GM12873 (cell line): ENCODE data around the gene REEP3.

Experiments
- TF ChIP-seq, protein P1 (sequence below): IDR thresholded peaks from 2 replicates; pipeline ENCODE4 v1.5.1; 2012; ENCODE audit warnings: low read depth, mild to moderate bottlenecking, moderate library complexity, low read length, control low read depth; ENCODE audit not compliant: insufficient read depth; ENCODE audit errors: missing control alignments

REEP3 gene

DNA sequence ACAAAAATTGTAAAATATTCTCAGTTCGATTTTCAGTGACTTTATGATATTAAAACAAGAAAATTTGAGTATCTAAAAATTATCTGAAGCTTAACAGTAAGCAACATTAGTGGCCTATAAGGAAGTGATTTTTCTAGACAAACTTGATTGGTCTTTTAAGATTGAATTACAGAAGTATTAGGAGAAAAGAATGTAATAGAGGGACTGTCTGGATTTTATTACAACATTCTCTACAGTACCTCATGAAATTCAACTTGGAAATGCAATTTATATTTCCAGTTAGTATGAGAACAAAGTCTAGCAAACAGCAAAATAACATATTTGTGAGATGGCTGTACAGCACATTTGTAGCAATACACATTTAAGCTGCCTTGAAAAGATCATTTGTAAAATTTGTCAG is 18.8 kb downstream of the REEP3 start:
- TF ChIP-seq, protein P1, sequence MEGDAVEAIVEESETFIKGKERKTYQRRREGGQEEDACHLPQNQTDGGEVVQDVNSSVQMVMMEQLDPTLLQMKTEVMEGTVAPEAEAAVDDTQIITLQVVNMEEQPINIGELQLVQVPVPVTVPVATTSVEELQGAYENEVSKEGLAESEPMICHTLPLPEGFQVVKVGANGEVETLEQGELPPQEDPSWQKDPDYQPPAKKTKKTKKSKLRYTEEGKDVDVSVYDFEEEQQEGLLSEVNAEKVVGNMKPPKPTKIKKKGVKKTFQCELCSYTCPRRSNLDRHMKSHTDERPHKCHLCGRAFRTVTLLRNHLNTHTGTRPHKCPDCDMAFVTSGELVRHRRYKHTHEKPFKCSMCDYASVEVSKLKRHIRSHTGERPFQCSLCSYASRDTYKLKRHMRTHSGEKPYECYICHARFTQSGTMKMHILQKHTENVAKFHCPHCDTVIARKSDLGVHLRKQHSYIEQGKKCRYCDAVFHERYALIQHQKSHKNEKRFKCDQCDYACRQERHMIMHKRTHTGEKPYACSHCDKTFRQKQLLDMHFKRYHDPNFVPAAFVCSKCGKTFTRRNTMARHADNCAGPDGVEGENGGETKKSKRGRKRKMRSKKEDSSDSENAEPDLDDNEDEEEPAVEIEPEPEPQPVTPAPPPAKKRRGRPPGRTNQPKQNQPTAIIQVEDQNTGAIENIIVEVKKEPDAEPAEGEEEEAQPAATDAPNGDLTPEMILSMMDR: no peak

- TF ChIP-seq, protein P1: no peak
Measured at GRCh38 chr10:63542835-63543575, 21.8 kb downstream of the REEP3 start.

DNA sequence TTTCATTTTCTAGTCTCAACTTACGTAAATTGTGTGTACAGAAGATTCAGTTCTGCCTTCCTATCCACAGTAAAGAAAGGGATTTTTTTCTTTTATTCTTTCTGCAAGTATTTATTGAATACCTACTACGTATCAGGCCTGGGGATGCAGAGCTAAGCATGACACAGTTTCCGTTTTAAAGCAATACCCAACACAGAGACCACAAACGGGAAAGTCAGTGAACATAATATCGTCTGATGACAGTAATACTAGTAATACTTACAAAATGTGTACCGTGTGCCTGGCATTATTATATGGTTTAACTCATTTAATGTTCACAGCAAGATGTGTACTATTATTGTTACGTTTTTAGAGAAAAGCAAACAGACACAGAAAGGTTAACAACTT is 22.4 kb downstream of the REEP3 start:
- TF ChIP-seq, protein P1: no peak

DNA sequence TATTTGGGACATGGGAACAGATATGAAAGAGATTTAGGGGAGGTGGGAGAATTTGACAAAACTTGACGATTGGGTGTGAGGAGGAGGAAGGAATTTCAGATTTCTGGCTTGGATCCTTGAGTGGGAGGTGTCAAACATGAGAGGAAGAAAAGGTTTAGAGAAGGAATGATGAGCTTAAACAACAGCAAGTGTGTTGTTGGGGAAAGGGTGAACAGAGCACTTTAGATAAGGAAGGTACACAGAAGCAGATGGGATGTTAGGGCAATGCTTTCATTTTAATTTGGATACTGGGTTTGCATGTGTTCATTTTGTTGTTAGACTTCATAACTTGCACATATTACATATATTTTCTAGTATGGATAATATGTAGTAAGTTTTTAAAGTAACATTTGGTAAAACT is 23.2 kb downstream of the REEP3 start:
- TF ChIP-seq, protein P1: no peak

DNA sequence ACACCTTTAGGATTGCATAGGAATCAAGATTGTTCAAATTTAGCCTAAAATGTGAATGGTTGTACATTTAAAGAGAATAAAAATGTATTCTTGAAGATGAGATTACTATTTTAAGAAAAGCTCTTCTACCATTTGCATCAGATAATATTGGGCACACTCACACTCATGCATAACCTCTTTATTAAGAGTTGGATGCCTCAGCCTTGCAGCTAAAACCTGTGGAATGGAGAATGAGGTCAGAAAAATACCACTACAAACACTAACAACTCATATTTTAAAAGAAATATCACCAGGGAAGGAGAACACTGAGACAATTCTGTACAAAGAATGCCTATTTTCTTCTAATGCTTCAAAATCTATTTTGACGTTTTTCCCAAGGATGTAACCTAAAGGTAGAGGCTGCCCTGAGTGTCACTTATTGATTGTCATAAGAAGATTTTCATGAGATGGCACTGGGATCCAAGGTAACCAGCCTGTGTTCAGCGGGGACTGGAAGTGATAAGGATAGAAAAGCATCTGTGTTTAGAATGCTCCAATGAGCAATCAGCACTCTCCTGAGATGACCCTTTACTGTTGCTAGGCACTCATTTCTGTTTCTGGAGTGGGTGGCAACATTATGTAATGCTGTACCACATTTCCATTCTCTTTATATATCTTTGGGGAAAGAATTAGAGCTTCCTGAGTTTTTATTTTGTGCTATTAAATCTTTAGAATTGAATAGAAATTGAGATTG is 26.6 kb downstream of the REEP3 start:
- TF ChIP-seq, protein P1: no peak

DNA sequence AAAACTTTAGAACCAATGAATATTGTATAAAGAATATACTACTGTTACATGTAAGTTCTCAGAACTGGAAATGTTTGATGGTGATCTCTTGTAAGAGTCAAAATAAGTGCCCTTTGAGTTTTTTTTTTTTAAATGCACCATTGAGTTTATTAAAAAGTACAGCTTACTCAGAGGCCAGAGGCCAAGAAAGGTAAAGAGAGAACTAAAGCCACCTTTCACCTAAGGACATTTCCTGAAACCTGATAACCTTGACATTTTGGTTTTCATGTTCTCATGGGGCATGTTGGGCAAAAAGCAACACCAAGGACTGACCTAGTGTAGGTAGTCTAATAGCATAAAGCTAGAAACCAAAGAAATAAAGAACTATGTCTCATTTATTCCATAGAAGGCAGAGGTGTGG is 27.7 kb downstream of the REEP3 start:
- TF ChIP-seq, protein P1: no peak

DNA sequence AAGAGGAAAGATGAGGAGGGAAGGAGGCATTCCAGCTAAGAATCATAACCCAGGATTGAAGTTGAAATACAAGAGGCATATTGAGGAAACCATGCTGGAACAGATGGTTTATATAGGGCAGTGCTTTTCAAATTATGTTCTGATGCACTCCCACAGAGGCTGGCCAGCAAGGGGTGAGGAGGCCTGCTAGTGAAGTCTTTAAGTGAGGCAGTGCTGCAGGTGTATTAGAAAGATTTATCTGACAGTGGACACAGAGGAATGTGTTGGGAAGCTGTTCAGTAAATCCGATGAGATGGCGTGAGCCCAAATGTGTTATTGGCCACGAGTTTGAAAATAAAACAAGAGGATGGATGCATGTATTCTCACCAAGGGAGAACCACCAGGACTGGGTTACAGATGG is 28.6 kb downstream of the REEP3 start:
- TF ChIP-seq, protein P1: no peak
